Loucy (cell line): ENCODE measurements around the gene PDIA3.
"Not testable (repeated sequence)": the region's sequence is repeated elsewhere in the genome, so short reads cannot be mapped to it uniquely, and the experiment has no call there.

Experiments
- H2AFZ ChIP-seq: fragments of 200-600 bp; sonication (generic); 2 replicates; pipeline ENCODE4 v1.6.0; 2016; ENCODE audit warnings: antibody characterized with exemption, mild to moderate bottlenecking, low read length, moderate library complexity
- H3F3A ChIP-seq: fragments of 200-600 bp; 2 replicates; pipeline ENCODE4 v1.6.0; 2016; ENCODE audit warnings: antibody characterized with exemption, low read depth, mild to moderate bottlenecking
- H3K27me3 ChIP-seq: fragments of 200-600 bp; sonication (generic); 2 replicates; pipeline ENCODE4 v1.6.1; 2014; ENCODE audit warnings: low read length, mild to moderate bottlenecking; ENCODE audit not compliant: insufficient read depth, poor library complexity, severe bottlenecking
- H3K36me3 ChIP-seq: fragments of 200-600 bp; sonication (generic); 2 replicates; pipeline ENCODE4 v1.6.1; 2016; ENCODE audit warnings: low read length; ENCODE audit not compliant: insufficient read depth
- H3K4me1 ChIP-seq: fragments of 200-600 bp; sonication (generic); 2 replicates; pipeline ENCODE4 v1.5.1; 2014; ENCODE audit warnings: low read length, mild to moderate bottlenecking; ENCODE audit not compliant: insufficient read depth, poor library complexity, severe bottlenecking
- H3K4me2 ChIP-seq: fragments of 200-600 bp; sonication (generic); 2 replicates; pipeline ENCODE4 v1.6.0; 2014; ENCODE audit warnings: antibody characterized with exemption, low read length, low read depth, mild to moderate bottlenecking; ENCODE audit not compliant: poor library complexity, severe bottlenecking
- H3K4me3 ChIP-seq: fragments of 200-600 bp; sonication (generic); 2 replicates; pipeline ENCODE4 v1.5.1; 2014; ENCODE audit warnings: low read length, mild to moderate bottlenecking, mixed read lengths; ENCODE audit not compliant: poor library complexity, severe bottlenecking
- H3K79me2 ChIP-seq: fragments of 200-600 bp; sonication (generic); 2 replicates; pipeline ENCODE4 v1.6.1; 2014; ENCODE audit warnings: low read length; ENCODE audit not compliant: insufficient read depth
- H3K9ac ChIP-seq: fragments of 200-600 bp; sonication (generic); 2 replicates; pipeline ENCODE4 v1.6.0; 2014; ENCODE audit warnings: mild to moderate bottlenecking, low read depth, low read length, moderate library complexity; ENCODE audit not compliant: poor library complexity, severe bottlenecking
- H3K9me2 ChIP-seq: fragments of 200-600 bp; sonication (generic); replicated peaks from 2 replicates; pipeline ENCODE4 v1.6.1; 2016; ENCODE audit warnings: low read depth, low read length, mixed read lengths
- H3K9me3 ChIP-seq: fragments of 200-600 bp; sonication (generic); 2 replicates; pipeline ENCODE4 v1.6.1; 2014; ENCODE audit warnings: mild to moderate bottlenecking, antibody characterized with exemption, low read length, low read depth; ENCODE audit not compliant: insufficient read depth
- H4K20me1 ChIP-seq: fragments of 200-600 bp; sonication (generic); 2 replicates; pipeline ENCODE4 v1.6.0; 2014; ENCODE audit warnings: antibody characterized with exemption, low read length, mild to moderate bottlenecking; ENCODE audit not compliant: insufficient read depth, poor library complexity, severe bottlenecking
- EZH2phosphoT487 ChIP-seq: fragments of 200-600 bp; IDR thresholded peaks from 2 replicates; pipeline ENCODE4 v1.6.1; 2018; ENCODE audit warnings: antibody characterized with exemption, mild to moderate bottlenecking, moderate library complexity, borderline replicate concordance
- TF ChIP-seq, protein P1 (sequence below): fragments of 200-600 bp; sonication (generic); conservative IDR thresholded peaks from 2 replicates; pipeline ENCODE4 v1.5.1; 2014; ENCODE audit warnings: mild to moderate bottlenecking, antibody characterized with exemption, low read length

The PDIA3 gene

DNA sequence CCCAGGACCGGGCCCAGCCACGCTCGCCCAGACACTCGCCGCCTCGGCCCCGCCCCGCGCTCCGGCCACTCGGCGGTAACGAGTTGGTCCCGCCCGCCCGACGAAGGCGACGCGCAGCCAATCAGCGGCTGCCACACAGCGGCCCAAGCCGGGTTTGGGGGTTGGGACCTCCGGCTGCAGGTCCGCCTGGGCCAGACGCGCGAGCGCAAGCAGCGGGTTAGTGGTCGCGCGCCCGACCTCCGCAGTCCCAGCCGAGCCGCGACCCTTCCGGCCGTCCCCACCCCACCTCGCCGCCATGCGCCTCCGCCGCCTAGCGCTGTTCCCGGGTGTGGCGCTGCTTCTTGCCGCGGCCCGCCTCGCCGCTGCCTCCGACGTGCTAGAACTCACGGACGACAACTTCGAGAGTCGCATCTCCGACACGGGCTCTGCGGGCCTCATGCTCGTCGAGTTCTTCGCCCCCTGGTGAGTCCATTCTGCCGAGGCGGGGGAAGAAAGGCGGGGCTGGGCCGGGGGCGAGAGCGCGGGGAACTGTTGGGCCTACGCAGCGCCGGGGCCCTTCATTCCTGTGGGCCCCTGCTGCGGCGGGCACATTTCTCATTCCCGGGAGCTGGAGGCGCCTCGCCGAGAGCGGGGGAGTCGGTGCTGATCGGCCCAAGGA lies at the start of gene PDIA3:
Gene PDIA3 (plus strand): TSS at position 194 of the 658 bp plus-strand sequence. CDS start 102 bp downstream, at position 296.
- H3K4me2 ChIP-seq = peak within 1 kb of the TSS; percentile 83
- H3K27me3 ChIP-seq, H3K9me3 ChIP-seq, H3K36me3 ChIP-seq, H3K9me2 ChIP-seq, H3F3A ChIP-seq: not testable (repeated sequence)
- peak within 1 kb of the TSS; percentile 89 for H2AFZ ChIP-seq
- peaks cover 34% of the 10 kb centered on the region for H3K4me1 ChIP-seq
- H4K20me1 ChIP-seq = peaks cover 40% of the 10 kb centered on the region
- H3K79me2 ChIP-seq = peaks cover 55% of the 10 kb centered on the region
- H3K9ac ChIP-seq = peak within 1 kb of the TSS; percentile 99
- H3K4me3 ChIP-seq = peak within 1 kb of the TSS; percentile 88

DNA sequence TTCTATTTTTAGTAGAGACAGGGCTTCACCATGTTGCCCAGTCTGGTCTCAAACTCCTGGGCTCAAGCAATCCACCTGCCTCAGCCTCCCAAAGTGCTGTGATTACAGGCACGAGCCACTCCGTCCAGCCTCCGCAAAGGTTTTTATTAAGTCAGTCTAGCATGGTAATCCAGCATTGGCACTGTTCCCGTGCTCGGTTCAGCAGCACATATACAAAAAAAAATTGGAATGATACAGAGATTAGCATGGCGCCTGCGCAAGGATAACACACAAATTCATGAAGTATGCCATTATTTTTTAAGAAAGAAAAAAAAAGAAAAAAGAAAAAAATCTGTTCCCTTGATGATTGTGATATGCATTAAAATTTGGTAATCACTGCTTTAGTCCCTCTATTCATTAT lies 44.1 kb upstream of the PDIA3 start:
- no peaks in the 10 kb centered on the region for H3K36me3 ChIP-seq
- H3K79me2 ChIP-seq = no peaks in the 10 kb centered on the region
- no peaks in the 10 kb centered on the region for H3K9me2 ChIP-seq
- no peaks in the 10 kb centered on the region for H4K20me1 ChIP-seq
- no peaks in the 10 kb centered on the region for H3K27me3 ChIP-seq
- H2AFZ ChIP-seq = no peak overlapping the region
- no peaks in the 10 kb centered on the region for H3K9me3 ChIP-seq
- no peak overlapping the region for H3K4me2 ChIP-seq
- H3F3A ChIP-seq = no peaks in the 10 kb centered on the region
- TF ChIP-seq, protein P1, sequence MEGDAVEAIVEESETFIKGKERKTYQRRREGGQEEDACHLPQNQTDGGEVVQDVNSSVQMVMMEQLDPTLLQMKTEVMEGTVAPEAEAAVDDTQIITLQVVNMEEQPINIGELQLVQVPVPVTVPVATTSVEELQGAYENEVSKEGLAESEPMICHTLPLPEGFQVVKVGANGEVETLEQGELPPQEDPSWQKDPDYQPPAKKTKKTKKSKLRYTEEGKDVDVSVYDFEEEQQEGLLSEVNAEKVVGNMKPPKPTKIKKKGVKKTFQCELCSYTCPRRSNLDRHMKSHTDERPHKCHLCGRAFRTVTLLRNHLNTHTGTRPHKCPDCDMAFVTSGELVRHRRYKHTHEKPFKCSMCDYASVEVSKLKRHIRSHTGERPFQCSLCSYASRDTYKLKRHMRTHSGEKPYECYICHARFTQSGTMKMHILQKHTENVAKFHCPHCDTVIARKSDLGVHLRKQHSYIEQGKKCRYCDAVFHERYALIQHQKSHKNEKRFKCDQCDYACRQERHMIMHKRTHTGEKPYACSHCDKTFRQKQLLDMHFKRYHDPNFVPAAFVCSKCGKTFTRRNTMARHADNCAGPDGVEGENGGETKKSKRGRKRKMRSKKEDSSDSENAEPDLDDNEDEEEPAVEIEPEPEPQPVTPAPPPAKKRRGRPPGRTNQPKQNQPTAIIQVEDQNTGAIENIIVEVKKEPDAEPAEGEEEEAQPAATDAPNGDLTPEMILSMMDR = no peak
- TF ChIP-seq EZH2phosphoT487 = no peak
- H3K4me1 ChIP-seq = no peaks in the 10 kb centered on the region
- no peak overlapping the region for H3K9ac ChIP-seq
- no peak overlapping the region for H3K4me3 ChIP-seq

DNA sequence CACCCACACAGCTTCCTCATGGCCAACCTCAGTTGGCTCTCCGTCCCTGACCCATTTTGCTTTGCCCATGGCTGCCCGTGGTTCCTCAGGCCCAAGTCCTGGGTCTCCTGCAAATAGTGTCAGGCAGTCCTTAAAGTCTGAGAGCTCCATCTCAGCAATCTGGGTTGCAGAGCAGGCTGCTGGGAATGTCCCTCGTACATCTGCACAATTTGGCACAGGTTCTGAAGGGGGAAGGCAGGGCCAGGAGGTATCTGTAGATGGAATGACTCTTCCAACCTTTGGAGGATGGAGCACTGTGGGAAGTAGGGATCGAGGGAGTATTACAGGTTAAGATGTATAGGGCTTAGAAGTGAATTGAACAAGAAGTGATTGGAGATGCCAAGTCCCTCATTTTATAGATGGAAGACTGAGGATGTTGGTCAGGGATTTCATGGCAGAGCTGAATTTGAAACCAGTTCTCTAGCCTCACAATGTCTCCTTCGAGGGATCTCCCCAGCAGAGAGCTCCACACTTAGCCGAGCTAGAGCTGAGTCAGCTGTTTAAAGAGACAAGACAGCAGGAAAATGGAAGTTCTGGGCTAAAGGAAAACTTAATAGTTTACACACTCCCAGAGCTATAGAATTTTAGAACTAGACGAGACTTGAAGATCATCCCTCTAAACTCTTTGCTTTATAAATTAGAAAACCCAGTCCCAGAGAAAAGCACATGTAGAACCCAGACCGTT lies 43.4 kb upstream of the PDIA3 start:
- no peaks in the 10 kb centered on the region for H3F3A ChIP-seq
- no peak overlapping the region for H2AFZ ChIP-seq
- H3K9me3 ChIP-seq = no peaks in the 10 kb centered on the region
- no peak overlapping the region for H3K4me3 ChIP-seq
- TF ChIP-seq, protein P1 = no peak
- no peak for TF ChIP-seq EZH2phosphoT487
- no peaks in the 10 kb centered on the region for H3K4me1 ChIP-seq
- no peaks in the 10 kb centered on the region for H3K36me3 ChIP-seq
- no peaks in the 10 kb centered on the region for H4K20me1 ChIP-seq
- no peaks in the 10 kb centered on the region for H3K9me2 ChIP-seq
- H3K9ac ChIP-seq = no peak overlapping the region
- H3K4me2 ChIP-seq = no peak overlapping the region
- H3K27me3 ChIP-seq = no peaks in the 10 kb centered on the region
- no peaks in the 10 kb centered on the region for H3K79me2 ChIP-seq

DNA sequence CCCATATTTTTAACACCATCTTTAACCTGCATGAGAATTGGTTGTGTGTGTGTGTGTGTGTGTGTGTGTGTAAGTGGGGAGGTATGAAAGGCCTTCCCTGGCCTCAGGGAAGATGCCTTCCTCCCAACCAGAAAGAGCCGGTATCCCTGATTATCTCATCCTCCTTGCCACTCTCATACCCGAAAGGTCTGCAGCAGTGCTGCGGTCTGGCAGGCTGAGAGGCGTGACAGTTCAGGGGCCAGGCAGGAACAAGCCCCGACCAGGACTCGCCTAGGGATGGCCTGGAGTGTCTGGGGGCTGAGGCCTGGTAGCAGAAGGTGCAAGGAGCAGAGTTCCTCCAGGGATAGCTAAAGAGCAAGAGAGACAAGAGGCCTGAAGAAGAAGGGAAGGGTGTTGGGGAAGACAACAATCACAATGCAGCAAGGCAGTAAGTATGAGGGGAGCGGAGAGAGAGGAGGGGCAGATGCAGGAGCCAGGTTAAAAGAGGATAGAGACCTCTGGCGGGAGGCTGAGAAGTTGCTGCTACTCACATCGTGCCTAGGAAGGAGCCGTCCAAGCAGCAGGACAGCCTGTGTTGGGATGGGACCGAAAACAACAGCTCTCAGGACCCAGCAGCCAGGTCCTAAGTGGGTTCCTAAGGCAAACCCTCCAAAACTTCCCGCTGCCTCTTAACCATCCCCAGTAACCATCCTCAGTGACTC lies 35.7 kb upstream of the PDIA3 start:
- not testable (repeated sequence) for H4K20me1 ChIP-seq, H3K9me3 ChIP-seq, H3K4me2 ChIP-seq, H3K4me3 ChIP-seq, H2AFZ ChIP-seq, H3K4me1 ChIP-seq, H3K27me3 ChIP-seq, H3K9ac ChIP-seq, H3K9me2 ChIP-seq, H3K79me2 ChIP-seq, H3F3A ChIP-seq, H3K36me3 ChIP-seq
